HG03378 (cell line): Measurements from ENCODE around the gene CAMK2B.
A peak's percentile ranks its signal among the peaks of the same experiment; 100 is the strongest.
"Not testable (repeated sequence)": the region's sequence is repeated elsewhere in the genome, so short reads cannot be mapped to it uniquely, and the experiment has no call there.

Experiments
- ATAC-seq: cut with Tn5 transposase; IDR thresholded peaks from one replicate; pipeline ENCODE4 v1.9.1; 2021; ENCODE audit warnings: mild to moderate bottlenecking, moderate library complexity; ENCODE audit not compliant: unreplicated experiment

The CAMK2B gene

DNA sequence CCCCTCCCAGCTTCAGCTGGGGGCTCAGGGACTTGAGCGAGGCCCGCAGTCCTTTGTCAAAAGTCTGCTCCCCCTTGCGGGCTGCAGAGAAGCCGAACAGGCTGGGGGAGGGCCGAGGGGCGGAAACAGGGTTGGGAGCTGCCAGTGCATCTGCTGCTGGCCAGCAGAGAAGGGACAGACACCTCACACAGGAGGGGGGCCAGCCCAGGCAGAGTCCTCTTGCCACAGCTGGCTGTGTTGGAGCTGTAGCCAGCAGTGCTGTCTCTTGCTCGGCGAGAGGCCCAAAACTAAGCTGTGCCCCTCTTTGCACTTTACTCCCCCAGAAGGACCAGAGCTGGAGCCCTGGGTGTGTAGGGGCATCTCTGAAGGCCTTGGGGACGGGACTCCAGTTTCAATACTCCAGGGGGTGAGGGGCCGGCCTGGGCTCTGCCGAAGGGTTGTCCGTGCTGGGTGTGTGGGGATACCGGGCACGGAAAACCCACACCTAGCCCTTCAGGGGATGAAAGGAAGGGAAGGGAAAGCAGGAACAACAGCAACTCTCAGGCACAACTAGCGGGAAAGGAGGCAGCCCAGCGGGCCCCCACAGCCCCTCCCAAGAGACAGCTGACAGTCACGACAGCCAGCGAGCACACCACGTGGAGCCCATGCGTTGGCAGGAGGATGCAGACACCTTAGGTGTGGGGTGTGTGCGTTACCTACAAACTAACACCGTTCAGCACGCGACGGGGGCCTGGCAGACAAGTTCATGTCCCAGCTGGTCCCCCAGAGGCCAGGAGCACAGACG is 106.8 kb downstream of the CAMK2B start:
- no peak for ATAC-seq

GRCh38 chr7:44217852-44218402 is 107.5 kb downstream of the CAMK2B start:
- ATAC-seq = no peak

- ATAC-seq = no peak
Observed at GRCh38 chr7:44217223-44217714, 108.1 kb downstream of the CAMK2B start.

- no peak for ATAC-seq
Observed at GRCh38 chr7:44216521-44217222, 108.7 kb downstream of the CAMK2B start.

GRCh38 chr7:44216019-44216418 is 109.4 kb downstream of the CAMK2B start:
- ATAC-seq = no peak

- no peak for ATAC-seq
Observed at GRCh38 chr7:44215531-44215930, 109.9 kb downstream of the CAMK2B start.

GRCh38 chr7:44213877-44214388 is 111.5 kb downstream of the CAMK2B start:
- no peak for ATAC-seq

- no peak for ATAC-seq
Observed at GRCh38 chr7:44213206-44213876, 112.1 kb downstream of the CAMK2B start.

DNA sequence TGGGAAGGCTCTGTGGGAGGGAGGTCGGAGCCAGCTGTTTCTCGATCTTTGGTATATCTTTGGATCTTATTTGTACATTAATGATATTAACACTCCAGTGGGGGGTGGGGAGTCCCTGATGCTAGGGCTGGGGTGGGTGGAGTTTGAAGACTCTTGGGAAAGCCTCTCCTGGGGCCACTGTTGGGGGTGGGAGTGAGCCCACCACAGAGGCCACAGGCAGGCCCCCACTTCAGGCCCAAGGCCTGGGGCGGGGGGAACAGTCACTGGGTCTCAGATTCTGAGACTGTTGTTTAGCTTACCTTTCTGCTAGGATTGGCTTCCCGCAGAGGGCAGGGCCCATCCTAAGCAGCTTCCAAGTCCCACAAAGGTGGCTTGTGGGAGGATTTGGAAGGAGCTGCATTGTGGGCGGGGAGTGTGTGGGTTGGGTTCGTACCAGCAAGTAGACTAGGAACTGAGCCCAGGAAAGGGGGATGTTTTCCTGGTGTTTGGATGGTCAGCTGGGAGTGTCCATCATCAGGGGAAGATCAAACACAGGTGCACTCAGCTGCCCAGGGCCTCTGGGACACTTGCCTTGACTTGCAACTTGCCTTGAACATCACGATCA is 112.7 kb downstream of the CAMK2B start:
- ATAC-seq = no peak

- ATAC-seq = no peak
Observed at GRCh38 chr7:44212018-44212417, 113.4 kb downstream of the CAMK2B start.

DNA sequence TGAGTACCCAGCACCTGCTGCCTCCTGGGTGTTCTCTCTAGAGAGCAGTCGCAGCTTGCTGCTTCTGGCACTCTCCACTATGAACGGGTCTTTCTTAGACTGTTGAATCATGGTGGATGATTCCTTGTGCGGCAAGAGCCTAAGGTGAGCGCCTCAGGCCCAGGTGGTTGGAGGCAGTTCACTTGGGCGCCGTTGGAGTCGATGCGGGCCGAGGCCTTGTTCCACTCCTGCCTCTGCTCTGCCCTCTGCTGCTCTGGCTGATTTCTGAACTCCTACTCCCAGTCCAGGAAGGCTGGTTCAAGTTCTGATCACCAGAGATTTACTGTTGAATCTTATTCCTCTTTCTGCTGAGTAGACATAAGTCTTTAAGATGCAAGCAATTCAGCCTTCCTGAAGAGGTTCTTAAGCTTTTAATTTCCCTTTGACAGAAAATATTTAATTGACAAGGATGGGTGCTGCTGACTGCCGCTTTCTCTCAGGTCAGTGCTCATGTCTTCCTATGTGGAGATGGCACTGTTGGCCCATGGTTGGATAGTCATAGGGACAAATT is 114.2 kb downstream of the CAMK2B start:
- no peak for ATAC-seq

DNA sequence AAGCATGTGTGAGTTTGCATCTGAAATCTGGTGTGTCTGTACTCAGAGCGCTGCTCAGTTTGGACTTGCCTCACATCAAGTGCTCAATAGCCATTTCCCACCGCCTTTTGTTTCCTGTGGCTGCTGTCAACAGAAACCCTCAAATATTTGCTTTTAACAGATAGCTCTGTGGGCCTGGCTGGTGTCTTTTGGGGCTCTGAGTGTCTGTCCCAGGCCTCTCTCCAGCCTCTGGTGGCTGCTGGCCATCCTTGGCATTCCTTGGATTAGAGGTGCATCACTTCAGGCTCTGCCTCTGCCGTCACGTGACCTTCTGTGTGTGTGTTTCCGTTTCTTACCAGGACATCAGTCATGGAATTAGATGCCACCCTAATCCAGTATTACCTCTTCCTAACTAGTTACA is 115.3 kb downstream of the CAMK2B start:
- no peak for ATAC-seq

DNA sequence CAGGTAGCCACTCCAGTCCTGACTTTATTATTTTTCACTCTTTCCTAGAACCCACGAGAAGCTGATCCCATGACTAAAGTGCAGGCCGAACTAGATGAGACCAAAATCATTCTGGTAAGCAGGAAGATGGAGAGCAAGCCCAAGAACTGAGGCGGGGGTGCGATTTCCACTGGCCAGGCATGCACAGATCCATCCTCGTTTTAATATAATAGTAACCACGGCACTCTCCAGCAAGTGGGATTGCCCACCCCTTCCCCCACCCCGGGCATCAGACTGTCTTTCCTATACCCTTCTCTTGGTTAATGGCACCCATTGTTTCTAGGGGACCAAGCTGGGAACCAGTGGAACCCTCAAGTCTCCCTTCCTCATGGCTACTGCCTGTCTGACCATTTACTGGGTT is 117.3 kb downstream of the CAMK2B start:
- ATAC-seq = no peak

DNA sequence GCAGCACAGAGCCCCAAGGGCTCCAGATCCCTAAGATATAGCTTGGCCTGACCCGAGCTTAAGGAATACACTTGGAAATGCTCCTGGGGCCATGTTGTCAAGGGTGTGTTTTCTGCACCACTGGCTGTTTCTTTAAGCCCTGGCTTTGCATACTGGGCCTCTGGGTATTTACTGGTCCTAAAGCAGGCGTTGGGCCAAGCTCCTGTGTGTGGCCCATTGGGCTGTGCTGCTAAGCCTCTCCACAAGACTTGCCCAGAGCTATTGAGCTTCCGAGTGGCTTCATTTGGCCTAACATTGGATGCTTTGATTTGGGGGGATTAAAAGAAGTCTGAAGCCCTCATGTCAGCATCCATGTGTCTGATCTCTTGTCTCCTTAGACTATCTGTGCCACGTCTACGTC is 119.4 kb downstream of the CAMK2B start:
- ATAC-seq = no peak

- no peak for ATAC-seq
Observed at GRCh38 chr7:44201813-44202212, 123.6 kb downstream of the CAMK2B start.

GRCh38 chr7:44200699-44201461 is 124.5 kb downstream of the CAMK2B start, which contains the start of gene YKT6:
TSS of gene YKT6 (plus strand) at chr7:44200978. CDS start at chr7:44201136, 158 bp downstream.
- peak; percentile 98 for ATAC-seq

DNA sequence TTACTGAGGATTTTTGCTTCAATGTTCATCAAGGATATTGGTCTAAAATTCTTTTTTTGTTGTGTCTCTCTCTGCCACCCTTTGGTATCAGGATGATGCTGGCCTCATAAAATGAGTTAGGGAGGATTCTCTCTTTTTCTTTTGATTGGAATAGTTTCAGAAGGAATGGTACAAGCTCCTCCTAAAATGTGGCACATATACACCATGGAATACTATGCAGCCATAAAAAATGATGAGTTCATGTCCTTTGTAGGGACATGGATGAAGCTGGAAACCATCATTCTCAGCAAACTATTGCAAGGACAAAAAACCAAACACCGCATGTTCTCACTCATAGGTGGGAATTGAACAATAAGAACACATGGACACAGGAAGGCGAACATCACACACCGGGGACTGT is 125.2 kb downstream of the CAMK2B start:
- ATAC-seq = not testable (repeated sequence)

- no peak for ATAC-seq
Observed at GRCh38 chr7:44197474-44197873, 127.9 kb downstream of the CAMK2B start.

DNA sequence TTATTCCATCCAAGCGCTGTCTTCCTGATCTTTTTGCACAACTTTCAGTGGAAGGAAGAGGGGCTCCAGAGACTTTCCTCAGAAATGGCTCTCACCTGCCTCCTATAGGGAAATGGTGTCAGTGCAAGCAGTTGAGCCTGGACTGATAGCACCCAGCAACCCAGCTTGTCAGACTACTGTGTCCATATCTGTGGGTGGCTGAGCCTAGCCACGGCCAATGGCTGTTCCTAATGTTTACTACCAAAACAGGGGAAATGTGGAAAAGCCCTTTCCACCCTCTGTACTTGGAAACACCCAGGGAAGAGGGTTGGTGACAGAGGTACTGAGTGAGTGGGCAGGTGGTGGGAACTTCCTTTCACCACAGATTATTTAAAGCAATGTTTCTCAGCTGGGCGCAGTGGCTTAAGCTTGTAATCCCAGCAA is 128.9 kb downstream of the CAMK2B start:
- ATAC-seq = no peak

- no peak for ATAC-seq
Observed at GRCh38 chr7:44195889-44196288, 129.5 kb downstream of the CAMK2B start.
